DND-41 (cell line): ENCODE results near the gene CCDC30.

Source experiments
- ATAC-seq: fragments of 200-7000 bp; cut with Tn5 transposase; 3 replicates; pipeline ENCODE4 v1.9.1; 2021; ENCODE audit warnings: low read depth; ENCODE audit not compliant: insufficient read depth
- DNase-seq: peaks from one replicate; pipeline ENCODE4 v3.0.0-alpha.2; 2020
- H2AFZ ChIP-seq: 2 replicates; pipeline ENCODE4 v1.6.0; 2012; ENCODE audit warnings: low read depth, low read length
- H3K27ac ChIP-seq: 2 replicates; pipeline ENCODE4 v1.5.1; 2012; ENCODE audit warnings: low read length, inconsistent platforms
- H3K27me3 ChIP-seq: fragments of 200-600 bp; sonication (generic); 2 replicates; pipeline ENCODE4 v1.6.0; 2012; ENCODE audit warnings: low read length, mild to moderate bottlenecking, inconsistent platforms; ENCODE audit not compliant: insufficient read depth, poor library complexity
- H3K36me3 ChIP-seq: 2 replicates; pipeline ENCODE4 v1.5.1; 2012; ENCODE audit warnings: low read length, inconsistent platforms; ENCODE audit not compliant: insufficient read depth
- H3K4me1 ChIP-seq: 2 replicates; pipeline ENCODE4 v1.5.1; 2012; ENCODE audit warnings: mild to moderate bottlenecking, low read length; ENCODE audit not compliant: insufficient read depth
- H3K4me2 ChIP-seq: 2 replicates; pipeline ENCODE4 v1.6.0; 2012; ENCODE audit warnings: mild to moderate bottlenecking, moderate library complexity, low read length, inconsistent platforms; ENCODE audit not compliant: insufficient read depth
- H3K4me3 ChIP-seq, 2 experiments: fragments of 200-600 bp in 1 of 2; shearing (Covaris generic) in 1 of 2; 2 replicates each; pipeline ENCODE4 v1.5.1; 2012 to 2016; ENCODE audit warnings: inconsistent platforms in 2 of 2, low read length in 2 of 2, mild to moderate bottlenecking in 2 of 2, low read depth in 1 of 2, moderate library complexity in 1 of 2
- H3K79me2 ChIP-seq: 2 replicates; pipeline ENCODE4 v1.6.0; 2012; ENCODE audit warnings: low read length, inconsistent platforms; ENCODE audit not compliant: insufficient read depth
- H3K9ac ChIP-seq: 2 replicates; pipeline ENCODE4 v1.6.0; 2012; ENCODE audit warnings: low read depth, mild to moderate bottlenecking, inconsistent platforms, low read length, moderate library complexity
- H3K9me3 ChIP-seq: 2 replicates; pipeline ENCODE4 v1.5.1; 2012; ENCODE audit warnings: low read length, moderate library complexity, mild to moderate bottlenecking, inconsistent platforms; ENCODE audit not compliant: insufficient read depth, severe bottlenecking
- H4K20me1 ChIP-seq: 2 replicates; pipeline ENCODE4 v1.6.0; 2012; ENCODE audit warnings: low read length; ENCODE audit not compliant: insufficient read depth
- CTCF ChIP-seq: IDR thresholded peaks from 2 replicates; pipeline ENCODE4 v1.5.1; 2012; ENCODE audit warnings: borderline replicate concordance, low read length, moderate library complexity, mild to moderate bottlenecking; ENCODE audit not compliant: poor library complexity, severe bottlenecking; ENCODE audit errors: extremely low read depth
- EZH2 ChIP-seq: IDR thresholded peaks from 3 replicates; pipeline ENCODE4 v1.6.1; 2012; ENCODE audit warnings: borderline replicate concordance, low read depth, mild to moderate bottlenecking, moderate library complexity, low read length, inconsistent platforms; ENCODE audit not compliant: severe bottlenecking

The CCDC30 gene

GRCh38 chr1:42557230-42557851 is 94.3 kb downstream of the CCDC30 start:
- Histone ChIP-seq H3K4me2 (no peak overlapping the region), H3K27ac (no peak overlapping the region), H3K4me1 (no peaks in the 10 kb centered on the region), H3K27me3 (no peaks in the 10 kb centered on the region), H3K4me3 (no peak overlapping the region), H3K79me2 (no peaks in the 10 kb centered on the region), H2AFZ (no peak overlapping the region), H4K20me1 (no peaks in the 10 kb centered on the region), H3K9me3 (no peaks in the 10 kb centered on the region), H3K36me3 (no peaks in the 10 kb centered on the region), H3K9ac (no peak overlapping the region)
- TF ChIP-seq EZH2 = no peak
- no peak for TF ChIP-seq CTCF
- DNase-seq (no peak), ATAC-seq (no peak)

DNA sequence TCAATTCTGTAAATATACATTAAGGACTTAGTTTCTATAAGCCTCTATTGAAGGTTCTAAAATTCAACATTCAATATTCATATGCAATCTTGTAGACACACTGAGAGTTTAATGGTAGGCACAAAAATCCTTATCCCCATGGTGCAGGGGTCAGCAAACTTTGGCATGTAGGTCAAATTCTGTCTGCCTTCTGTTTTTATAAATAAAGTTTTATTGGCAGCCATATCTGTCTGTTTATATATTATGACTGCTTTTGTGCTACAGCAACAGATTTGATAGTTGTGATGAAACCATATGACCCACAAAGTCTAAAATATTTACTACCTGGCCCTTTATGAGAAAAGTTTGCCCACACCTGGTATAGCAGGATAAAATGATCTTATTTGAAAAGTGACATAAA is 104.0 kb downstream of the CCDC30 start:
- Histone ChIP-seq H3K27ac (no peak overlapping the region), H3K4me2 (no peak overlapping the region), H3K27me3 (no peaks in the 10 kb centered on the region), H3K9me3 (no peaks in the 10 kb centered on the region), H4K20me1 (no peaks in the 10 kb centered on the region), H3K9ac (no peak overlapping the region), H3K79me2 (no peaks in the 10 kb centered on the region), H3K4me1 (no peaks in the 10 kb centered on the region), H3K36me3 (no peaks in the 10 kb centered on the region), H3K4me3 (no peak overlapping the region), H2AFZ (no peak overlapping the region)
- DNase-seq = no peak
- no peak for TF ChIP-seq EZH2
- no peak for TF ChIP-seq CTCF
- ATAC-seq = no peak

DNA sequence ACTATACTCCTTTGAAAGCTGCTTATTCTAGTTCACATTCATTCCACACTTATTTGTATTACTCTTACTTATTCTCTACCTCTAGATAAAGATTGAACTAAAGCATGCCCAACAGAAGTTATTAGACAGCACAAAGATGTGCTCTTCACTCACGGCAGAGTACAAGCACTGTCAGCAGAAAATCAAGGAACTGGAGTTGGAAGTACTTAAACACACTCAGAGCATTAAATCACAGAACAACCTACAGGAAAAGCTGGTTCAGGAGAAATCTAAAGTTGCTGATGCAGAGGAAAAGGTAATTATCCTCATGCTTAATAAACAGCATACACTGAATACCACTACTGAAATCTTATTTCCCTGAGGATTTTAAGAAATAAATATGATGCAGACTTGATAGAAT is 113.8 kb downstream of the CCDC30 start:
- Histone ChIP-seq H3K4me2 (no peak overlapping the region), H3K9me3 (no peaks in the 10 kb centered on the region), H3K4me1 (no peaks in the 10 kb centered on the region), H4K20me1 (no peaks in the 10 kb centered on the region), H2AFZ (no peak overlapping the region), H3K27me3 (no peaks in the 10 kb centered on the region), H3K9ac (no peak overlapping the region), H3K4me3 (no peak overlapping the region), H3K36me3 (no peaks in the 10 kb centered on the region), H3K27ac (no peak overlapping the region), H3K79me2 (no peaks in the 10 kb centered on the region)
- DNase-seq = no peak
- ATAC-seq = no peak
- TF ChIP-seq EZH2 = no peak
- TF ChIP-seq CTCF = no peak
